ENCODE results near the gene DGCR2.

- TF ChIP-seq CTCF (IDR thresholded peaks at IDR 0.05 in 2 of 3, conservative IDR thresholded peaks at IDR 0.05 in 1 of 3; ENCODE audit: control insufficient read depth in 2 of 3, extremely low read depth in 1 of 3, insufficient read depth in 1 of 3, low read depth in 3 of 3, low read length in 3 of 3) = no peak
- no peak for TF ChIP-seq NFYB (IDR thresholded peaks at IDR 0.05; ENCODE audit: insufficient read depth, low read depth, low read length)
- no peak for TF ChIP-seq RUNX3 (IDR thresholded peaks at IDR 0.05; ENCODE audit: low read length)
- no peak for TF ChIP-seq SMAD1 (IDR thresholded peaks at IDR 0.05; ENCODE audit: low read depth, partially characterized antibody)
- TF ChIP-seq PAX5 (IDR thresholded peaks at IDR 0.05; ENCODE audit: borderline replicate concordance, low read depth, low read length) = no peak
- TF ChIP-seq NR2F1 (conservative IDR thresholded peaks at IDR 0.05) = no peak
- no peak for TF ChIP-seq REST (IDR thresholded peaks at IDR 0.05; ENCODE audit: low read depth, low read length)
- no peak for TF ChIP-seq CREB1 (IDR thresholded peaks at IDR 0.05; ENCODE audit: low read depth)
These were observed 127.4 kb downstream of the DGCR2 start for GRCh38 chr22:18994701-18995326.
